Ecto neural progenitor cell (in vitro differentiated cells): ENCODE measurements around the gene TMPRSS5.
"Not testable (repeated sequence)": the region's sequence is repeated elsewhere in the genome, so short reads cannot be mapped to it uniquely, and the experiment has no call there.

Source experiments
- DNase-seq: peaks from one replicate; pipeline ENCODE4 v3.0.0-alpha.2; 2018; ENCODE audit warnings: low spot score

The TMPRSS5 gene

DNA sequence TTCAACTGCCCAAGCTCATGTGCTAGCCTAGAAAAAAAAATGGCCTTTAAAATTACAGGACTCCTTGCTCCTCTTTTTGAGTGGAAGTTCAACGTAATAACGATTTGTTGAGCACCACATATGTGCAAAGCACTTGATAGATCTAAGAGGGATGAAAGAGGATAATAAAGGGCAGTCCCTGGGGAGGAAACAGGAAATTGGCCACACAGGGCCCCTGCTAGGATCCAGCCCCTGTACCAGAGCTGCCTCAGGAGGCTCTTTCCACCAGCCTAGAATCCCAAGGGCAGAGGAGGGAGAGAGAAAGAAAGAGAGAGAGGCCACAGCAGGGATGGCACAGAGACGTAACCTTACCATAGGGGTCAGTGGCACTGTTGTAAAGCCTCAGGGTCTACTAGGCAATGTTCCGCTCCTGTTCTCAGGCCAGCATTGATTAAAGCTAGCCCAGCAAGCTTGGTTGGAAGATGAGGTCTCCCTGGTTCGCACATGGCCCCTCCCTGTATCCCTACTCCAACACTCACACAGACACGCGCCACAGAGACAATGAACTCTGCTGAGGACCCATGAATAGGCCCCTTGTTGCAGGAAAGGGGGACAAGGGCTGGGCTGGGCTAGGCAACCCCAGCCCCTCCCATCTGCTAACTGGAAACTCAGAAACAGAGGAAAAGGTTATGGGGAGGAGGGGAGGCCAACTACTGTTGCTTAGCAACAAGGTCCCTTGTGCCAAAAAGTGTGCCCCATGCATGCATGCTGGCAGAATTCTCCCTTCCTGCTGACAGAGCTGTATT lies at the start of gene TMPRSS5:
TMPRSS5 (minus strand) TSS at position 438 of the 785 bp plus-strand sequence; CDS start at position 354, 84 bp downstream.
- peak; percentile 53 for DNase-seq

DNA sequence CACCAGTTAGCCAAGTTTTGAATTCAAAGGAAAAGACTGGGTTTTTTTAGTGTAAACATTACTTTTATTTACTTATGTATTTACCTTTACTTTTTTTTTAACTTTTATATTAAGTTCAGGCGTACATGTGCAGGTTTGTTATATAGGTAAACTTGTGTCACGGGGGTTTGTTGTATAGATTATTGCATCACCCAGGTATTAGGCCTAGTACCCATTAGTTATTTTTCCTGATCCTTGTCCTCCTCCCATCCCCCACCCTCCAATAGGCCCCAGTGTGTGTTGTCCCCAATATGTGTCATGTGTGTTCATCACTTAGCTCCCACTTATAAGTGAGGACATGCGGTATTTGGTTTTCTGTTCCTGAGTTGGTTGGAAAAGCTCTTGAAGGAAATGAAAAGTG lies 46.8 kb upstream of the TMPRSS5 start:
- DNase-seq, result no peak

DNA sequence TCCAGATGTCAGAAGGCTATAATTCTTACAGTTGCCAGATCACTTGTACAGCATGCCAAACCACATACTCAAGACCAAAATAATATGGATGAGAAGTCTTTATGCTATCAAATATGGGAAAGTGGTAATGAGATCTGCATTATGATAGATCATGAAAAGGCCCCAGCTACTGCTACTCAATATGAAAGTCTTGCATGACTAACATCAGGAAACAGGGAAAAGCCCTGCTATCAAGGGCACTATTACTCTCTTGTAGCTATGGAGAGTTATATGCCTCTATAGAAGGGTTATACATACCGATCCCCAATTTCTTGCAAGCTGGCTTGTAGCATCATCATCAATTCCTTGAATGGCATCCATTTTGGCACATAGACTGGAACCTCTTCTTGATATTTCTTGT lies 30.2 kb upstream of the TMPRSS5 start:
- no peak for DNase-seq

DNA sequence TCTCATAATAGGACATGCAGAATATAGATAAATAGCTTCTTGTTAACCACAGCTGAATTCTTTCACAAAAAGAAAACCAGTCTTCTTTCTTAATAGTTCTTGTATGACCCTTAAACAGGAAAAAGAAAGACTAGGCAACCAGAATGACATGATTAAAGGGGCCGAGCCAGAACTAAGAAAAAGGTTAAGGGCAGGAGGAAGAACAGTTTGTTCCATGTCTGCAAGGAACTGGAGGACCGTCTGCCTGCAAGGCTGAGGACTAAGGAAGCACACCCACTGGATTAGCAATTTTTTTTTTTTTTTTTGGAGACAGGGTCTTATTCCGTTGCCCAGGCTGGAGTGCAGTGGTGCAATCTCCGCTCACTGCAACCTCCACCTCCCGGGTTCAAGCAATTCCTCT lies 26.0 kb upstream of the TMPRSS5 start:
- no peak for DNase-seq

DNA sequence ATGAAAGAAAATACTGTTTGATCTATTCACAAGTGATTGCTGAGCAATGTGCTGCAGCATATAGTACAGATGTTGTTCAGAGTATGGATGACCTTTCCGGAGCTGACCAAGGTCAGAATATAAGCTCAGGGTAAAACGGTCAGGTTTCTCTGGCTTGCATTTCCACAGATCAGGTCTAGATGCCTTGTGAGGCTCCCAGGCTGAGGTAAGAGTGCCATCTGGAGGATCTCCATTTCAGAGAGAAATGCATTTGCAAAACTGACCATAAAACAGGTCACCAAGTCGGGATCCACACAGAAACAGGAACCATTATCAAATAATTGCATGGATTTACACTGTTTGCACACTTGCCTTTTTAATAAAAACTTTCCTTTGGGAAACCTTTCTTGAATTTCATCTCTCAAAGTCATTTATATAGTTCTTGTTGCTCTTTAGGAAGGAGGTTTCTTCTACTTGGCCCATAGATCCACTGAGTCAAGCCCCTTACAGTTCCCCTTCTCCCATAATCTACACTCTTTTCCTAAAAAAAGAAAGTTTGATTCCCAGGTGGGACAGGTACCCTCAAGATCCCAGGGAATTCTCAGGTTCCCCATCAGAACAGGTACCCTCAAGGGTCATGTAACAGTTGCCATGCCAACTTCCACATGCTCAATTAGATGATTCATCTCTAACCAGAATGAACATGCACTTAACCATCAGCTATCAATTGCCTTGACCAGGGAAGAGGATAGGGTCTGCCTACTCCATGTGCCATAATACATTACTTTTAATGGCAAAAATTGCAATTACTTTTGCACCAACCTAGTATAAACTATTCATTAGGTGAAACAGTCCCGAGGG lies 25.0 kb upstream of the TMPRSS5 start:
- peak; percentile 47 for DNase-seq

DNA sequence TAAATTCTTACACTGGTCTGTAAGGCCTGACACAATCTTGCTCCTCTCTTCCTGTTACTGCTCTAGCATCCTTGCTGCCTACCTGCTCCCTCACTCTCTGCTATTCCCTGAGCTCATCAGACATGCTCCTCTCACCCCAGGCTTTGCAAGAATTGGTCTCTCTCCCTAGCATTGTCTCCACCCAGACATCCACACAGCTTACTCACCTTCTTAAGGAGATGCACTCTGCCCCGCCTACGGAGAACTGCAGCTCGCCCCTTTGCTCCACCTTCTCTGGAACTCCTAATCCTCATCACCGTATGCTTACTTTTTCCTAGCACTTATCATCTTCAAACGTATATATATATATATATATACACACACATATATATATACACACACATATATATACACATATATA lies 23.3 kb upstream of the TMPRSS5 start:
- no peak for DNase-seq

DNA sequence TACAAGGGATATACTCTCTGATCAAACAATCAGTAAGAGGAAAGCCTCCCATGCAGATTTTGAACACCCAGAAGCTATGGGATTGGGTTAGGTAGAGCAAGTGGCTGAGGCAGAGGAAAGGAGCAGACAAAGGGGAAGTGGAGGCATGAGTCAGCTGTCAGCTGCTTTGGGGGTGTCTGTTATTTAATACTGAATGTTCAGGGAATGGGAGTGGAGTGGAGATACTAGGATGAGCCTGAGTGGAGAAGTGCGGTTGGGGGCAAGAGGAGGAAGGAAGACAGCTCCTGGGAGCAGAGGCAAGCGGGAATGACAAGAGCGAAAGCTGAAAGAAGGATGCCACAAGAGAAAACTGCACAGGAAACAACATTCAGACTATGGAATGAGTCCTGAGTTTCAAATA lies 22.7 kb upstream of the TMPRSS5 start:
- DNase-seq, result no peak

DNA sequence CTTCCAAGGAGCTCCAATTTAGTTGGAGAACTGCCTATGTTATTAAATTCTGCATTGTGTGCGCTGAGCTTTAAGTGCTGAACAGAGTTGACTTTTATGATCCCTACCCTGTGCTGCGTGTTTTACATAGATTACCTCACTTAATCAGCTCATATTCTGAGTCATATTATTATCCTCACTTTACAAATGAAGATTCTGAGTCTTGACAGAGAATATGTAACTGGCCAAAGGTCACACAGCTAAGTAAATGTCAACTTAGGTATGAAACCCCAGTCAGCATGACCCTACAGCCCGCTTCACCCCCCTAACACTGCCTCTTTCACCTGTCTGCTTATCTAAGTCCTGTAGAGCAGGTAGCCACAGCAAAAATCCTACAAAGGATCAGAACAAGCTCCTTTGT lies 19.8 kb upstream of the TMPRSS5 start:
- DNase-seq, result no peak

DNA sequence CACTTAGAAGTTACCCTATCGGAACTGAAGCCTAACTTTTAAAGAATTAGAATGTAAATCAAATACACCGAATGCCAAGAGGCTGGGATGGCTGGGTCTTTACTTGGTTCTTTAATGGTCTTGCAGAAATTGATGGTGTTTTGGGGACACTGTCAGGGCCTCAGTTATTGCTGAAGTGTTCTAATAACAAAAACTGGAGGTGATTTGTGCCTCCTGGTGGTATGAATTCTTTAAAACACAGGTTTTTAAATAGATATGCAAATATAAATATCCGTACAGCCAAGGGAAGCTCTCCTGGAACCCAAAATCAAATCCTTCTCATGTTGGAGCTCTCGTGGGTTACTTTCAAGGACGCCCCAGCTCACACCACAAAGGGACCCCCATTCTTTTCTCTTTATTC lies 19.3 kb upstream of the TMPRSS5 start:
- DNase-seq, result no peak

DNA sequence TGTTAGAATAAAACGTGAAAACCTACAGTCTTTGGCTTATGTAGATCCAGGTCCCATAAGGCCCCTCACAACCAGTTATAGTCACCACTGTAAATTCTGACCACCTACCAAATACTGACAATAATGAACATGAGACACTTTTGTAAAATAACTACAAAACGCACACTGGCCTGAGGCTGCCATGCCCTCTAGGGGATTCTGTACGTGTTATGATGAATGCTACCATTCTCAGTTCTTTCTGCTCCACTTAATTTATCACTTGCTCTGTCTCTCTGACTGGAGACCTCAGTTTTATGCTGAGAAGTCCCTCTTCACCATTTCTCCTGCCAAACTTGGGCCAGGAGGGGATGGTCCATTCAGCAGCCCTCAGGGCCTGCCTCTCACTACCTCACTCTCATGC lies 18.7 kb upstream of the TMPRSS5 start:
- DNase-seq, result no peak

DNA sequence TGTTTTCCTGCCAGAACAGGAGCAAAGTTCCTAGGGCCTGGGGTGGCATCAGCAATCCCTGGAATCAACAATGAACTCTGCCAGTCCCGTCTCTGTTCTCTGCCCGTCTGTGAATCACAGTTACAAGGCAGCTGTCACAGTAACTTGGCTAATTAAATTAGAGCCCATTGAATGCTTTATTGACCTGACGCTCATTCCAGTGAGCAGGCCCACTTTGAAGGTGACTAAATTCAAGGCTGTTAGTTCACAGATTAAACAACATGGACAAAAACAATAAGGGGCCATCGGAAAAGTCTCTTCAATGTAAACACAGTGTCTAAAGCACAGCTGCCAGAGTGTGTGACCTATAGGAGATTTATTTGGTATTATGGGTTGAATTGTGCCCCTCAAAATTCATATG lies 17.7 kb upstream of the TMPRSS5 start:
- no peak for DNase-seq

DNA sequence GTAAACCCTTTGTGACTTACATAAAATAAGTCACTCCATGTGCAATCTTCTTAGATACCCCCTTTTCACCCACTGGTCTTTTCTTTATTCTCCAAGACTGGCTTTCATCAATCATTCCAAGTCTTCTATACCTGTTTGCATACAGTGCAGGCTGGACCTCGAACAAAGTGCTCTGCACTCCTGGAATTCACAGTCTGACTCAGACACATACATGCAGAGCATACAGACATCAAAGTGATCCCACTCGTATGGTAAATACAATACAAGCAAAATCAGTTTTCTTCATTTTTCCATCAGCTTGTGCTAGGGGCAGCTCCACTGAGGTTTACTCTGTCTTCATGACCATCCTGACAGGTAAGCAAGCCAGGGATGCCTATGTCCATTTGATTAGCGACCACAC lies 16.8 kb upstream of the TMPRSS5 start:
- DNase-seq, result no peak

DNA sequence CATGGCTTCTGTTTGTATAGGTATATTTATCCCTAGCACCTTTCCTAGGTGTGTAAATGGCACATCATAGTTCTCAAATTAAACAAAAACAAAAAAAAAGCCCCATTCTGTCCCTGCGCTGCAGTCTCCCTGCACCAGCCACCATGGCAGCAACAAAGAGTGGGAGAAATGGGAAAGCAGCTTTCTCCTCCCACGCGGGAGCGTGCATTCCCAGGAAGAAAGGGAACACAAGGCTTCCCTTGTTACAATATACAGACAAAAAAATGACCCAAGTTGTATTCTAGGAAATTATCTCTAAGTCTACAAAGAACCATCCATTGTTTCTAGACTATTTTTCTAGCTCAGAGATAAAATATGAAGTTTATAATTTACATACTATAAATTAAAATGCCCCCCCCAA lies 16.1 kb upstream of the TMPRSS5 start:
- no peak for DNase-seq

DNA sequence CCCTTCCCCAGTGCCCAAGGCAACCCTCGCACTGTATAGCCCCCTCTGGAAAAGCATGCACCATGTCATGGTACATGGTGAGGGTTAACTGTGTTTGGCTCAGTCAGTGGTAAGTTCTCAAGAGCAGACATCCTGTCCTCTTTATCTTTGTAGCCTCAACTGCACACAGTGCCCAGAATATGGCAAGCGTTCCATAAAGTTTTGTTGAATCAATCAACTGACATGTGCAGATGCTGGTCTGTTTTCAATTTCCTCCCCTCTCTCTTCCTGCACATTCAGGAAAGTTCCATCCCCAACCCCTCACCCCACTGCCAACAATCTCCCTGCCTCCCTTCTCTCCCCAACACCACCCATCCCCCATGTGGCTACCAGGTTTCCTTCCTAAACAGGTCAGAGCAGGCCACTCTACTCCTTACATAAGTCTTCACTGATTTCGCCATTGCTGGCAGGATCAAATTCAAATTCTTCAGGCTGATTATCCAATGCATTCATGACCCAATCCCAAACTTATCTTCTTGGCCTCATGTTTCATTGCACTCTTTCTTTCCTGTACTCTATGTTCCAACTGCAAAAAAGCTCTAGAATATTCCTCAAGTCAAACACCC lies 15.5 kb upstream of the TMPRSS5 start:
- DNase-seq, result no peak

DNA sequence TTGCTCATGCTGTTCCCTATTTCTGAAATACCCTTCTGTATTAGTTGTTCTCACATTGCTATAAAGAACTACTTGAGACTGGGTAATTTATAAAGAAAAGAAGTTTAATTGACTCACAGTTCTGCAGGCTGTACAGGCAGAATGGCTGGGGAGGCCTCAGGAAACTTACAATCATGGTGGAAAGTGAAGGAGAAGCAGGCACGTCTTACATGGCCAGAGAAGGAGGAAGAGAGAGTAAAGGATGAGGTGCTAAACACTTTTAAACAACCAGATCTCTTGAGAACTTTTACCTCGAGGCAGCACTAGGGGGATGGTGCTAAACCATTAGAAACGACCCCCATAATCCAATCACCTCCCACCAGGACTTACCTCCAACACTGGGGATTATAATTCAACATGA lies 14.4 kb upstream of the TMPRSS5 start:
- DNase-seq, result not testable (repeated sequence)

DNA sequence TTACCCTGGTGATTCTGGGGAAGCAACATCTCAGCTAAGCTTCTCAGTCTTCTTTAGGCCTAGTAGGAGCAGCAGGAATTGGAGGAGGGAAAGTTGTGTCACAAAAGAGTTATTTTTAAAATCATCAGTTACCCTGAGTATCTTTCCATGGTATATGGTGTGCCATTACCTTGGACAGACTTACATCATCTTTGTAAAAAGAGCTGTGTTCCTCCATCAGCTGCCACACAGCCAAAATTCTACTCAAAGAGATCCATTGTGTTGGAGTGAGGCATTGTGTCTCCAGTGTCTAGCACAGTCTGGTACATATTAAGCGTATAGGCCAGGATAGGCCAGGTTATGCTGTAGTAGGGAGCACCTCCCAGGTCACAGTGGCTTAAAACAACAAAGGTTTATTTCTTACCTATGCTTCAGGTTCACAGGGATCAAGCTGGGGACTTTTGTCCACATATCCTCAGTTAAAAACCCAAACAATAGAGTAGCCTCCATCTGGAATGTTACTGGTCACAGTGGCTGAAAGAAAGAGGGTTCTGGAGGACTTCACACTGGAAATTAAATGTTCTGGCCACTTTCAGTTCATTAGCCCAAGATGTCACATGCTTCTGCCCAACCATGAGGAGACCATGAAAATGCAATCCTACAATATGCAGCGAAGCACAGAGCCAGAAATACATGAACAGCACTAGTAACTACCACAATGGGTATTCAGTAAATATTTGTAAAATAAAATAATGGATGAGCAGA lies 9.9 kb upstream of the TMPRSS5 start:
- no peak for DNase-seq

DNA sequence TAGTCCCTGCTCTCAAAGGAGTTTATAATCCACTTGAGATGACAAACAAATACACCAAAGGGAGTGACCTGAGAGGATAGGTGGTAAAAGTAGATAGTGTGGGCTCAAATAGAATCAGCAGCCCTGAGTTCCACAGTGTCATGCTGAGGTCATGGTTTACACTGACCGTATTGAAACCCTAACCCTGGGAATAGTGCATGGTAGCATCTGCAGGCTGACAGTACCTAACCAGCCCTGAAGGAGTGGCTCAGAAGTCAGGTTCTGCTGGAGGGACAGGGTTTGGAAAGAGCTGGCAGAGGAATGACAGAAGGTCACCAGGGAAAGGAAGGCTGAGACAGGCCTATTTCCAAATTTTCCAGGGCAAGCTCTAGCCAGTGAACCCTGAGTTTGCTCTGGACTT lies 9.2 kb upstream of the TMPRSS5 start:
- DNase-seq, result no peak

DNA sequence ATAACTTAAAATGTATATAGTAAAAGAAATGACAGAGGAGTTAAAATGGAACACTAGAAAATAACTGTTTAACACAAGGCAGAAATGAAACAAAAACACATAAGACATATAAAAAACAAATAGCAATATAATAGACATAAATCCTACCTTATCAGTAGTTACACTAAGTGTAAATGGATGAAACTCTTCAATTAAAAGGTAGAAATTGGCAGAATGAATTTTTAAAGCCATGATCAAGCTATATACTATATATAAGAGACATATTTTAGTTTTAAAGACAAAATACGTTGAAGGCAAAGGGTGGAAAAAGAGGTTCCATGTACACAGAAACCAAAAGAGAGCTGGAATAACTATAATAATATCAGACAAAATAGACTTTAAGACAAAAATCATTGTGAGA lies 4.9 kb upstream of the TMPRSS5 start:
- DNase-seq, result no peak

DNA sequence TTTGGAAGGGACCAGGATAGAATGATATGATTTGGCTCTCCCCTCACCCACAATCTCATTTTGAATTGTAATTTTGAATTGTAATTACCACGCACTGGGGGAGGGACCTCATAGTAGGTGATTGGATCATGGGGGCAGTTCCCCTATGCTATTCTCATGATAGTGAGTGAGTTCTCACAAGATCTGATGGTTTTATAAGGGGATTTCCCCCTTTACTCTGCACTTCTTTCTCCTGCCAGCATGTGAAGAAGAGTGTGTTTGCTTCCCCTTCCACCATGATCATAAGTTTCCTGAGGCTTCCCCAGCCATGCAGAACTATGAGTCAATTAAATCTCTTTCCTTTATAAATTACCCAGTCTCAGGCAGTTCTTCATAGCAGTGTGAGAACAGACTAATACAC lies 2.6 kb downstream of the TMPRSS5 start:
- DNase-seq, result not testable (repeated sequence)

DNA sequence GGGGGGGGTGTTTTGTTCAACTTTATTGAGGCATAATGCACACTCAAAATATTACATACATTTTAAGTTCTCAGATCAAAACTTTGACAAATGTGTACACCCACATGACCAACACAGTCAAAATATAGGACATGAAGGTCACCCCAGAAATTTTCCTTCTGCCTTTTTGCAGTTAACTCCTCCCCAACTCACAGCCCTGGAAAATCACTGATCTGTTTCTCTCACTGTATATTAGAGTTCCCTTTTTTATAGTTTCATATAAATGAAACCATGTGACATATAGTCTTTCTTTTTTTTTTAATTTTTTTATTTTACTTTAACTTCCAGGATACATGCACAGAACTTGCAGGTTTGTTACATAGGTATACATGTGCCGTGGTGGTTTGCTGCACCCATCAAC lies 4.6 kb downstream of the TMPRSS5 start:
- no peak for DNase-seq

DNA sequence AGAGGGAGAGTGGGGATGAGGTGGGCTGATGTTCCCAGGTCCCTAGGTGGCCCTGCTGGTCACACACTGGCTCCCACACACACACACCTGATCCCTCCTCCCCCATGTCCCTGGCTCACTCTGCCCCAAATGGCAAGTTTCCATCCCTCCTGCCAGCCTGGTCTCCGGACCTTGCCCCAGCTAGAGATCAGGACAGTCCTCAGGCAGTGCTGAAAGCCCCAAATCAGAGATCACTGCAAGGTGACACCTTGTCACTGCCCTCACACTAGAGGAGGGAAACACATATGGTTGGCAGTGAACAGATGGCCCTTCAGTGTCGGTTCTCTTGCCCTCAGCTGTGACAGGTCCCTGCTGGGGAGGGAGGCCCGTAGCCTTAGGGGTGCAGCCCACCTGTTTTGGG lies 7.6 kb downstream of the TMPRSS5 start:
- DNase-seq, result no peak

DNA sequence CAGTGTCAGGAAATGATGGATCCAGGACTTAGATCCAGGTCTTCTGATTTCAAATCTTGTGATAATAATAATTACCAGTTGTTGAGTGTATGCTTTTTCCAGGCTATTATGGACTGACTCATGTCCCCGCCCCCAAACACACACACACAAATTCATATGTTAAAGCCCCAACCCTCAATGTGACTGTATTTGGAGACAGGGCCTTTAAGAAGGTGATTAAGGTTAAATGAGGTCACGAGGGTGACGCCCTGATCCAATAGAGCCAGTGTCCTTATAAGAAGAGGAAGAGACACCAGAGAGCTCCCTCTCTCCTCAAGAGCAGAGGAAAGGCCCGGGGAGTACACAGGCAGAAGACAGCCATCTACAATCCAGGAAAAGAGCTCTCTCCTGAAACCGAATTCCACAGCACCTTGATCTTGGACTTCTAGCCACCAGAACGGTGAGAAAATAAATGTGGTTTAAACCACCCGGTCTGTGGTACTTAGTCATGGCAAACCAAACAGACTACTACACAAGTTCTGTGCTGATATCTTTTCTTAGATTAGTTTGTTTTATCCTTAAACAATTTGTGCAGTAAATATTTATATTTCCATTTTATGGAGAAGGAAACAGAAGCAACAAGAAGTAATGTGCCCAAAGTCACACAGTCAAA lies 8.2 kb downstream of the TMPRSS5 start:
- DNase-seq, result no peak
